A172 (cell line): ENCODE data around the gene MYO1C. TPM values are rescaled to one million over a fixed set of nuclear protein-coding genes. Genes with fewer than 3 reads are reported as not detected.

Experiments used
- DNase-seq: peaks from one replicate; pipeline ENCODE4 v3.0.0-alpha.2; 2015; ENCODE audit warnings: low spot score
- total RNA-seq: library from RNA; depleted of rRNA; stranded (reverse); fragments of >200 nt; shearing (Covaris generic); gene quantifications from 2 replicates; pipeline ENCODE4 v1.2.3, GENCODE V29; 2014

The MYO1C gene
- total RNA-seq, 1 experiment from 2014 or later = 148 TPM

GRCh38 chr17:1506649-1507267, 14.3 kb upstream of the MYO1C start:
- DNase-seq = no peak

- DNase-seq = no peak
Observed at GRCh38 chr17:1505586-1505985, 13.1 kb upstream of the MYO1C start.

GRCh38 chr17:1504866-1505265, 12.4 kb upstream of the MYO1C start:
- no peak for DNase-seq

GRCh38 chr17:1503699-1504098, 11.2 kb upstream of the MYO1C start:
- no peak for DNase-seq

GRCh38 chr17:1498869-1499268, 6.4 kb upstream of the MYO1C start:
- no peak for DNase-seq

- no peak for DNase-seq
Observed at GRCh38 chr17:1498233-1498632, 5.7 kb upstream of the MYO1C start.

- DNase-seq = no peak
Observed at GRCh38 chr17:1497831-1498230, 5.3 kb upstream of the MYO1C start.

- DNase-seq = no peak
Observed at GRCh38 chr17:1496869-1497268, 4.4 kb upstream of the MYO1C start.

- DNase-seq = no peak
Observed at GRCh38 chr17:1495265-1495989, 2.9 kb upstream of the MYO1C start.

- DNase-seq = no peak
Observed at GRCh38 chr17:1494736-1495253, 2.3 kb upstream of the MYO1C start.

- no peak for DNase-seq
Observed at GRCh38 chr17:1494203-1494602, 1.7 kb upstream of the MYO1C start.

- DNase-seq = no peak
Observed at GRCh38 chr17:1493291-1493980, 950 bp upstream of the MYO1C start.

GRCh38 chr17:1491443-1492248, 840 bp downstream of the MYO1C start:
- no peak for DNase-seq

GRCh38 chr17:1490643-1491442, 1.6 kb downstream of the MYO1C start:
- DNase-seq = no peak

- no peak for DNase-seq
Observed at GRCh38 chr17:1488826-1489270, 3.6 kb downstream of the MYO1C start.

GRCh38 chr17:1487939-1488825, 4.3 kb downstream of the MYO1C start:
- peak; percentile 76 for DNase-seq

GRCh38 chr17:1486802-1487695, 5.4 kb downstream of the MYO1C start:
- no peak for DNase-seq

- DNase-seq = peak; percentile 58
Observed at GRCh38 chr17:1485423-1486376, 6.8 kb downstream of the MYO1C start.
